OCI-LY7 (cell line): ENCODE data around the gene TMEM132A. TPM values are rescaled to one million over a fixed set of nuclear protein-coding genes. Genes with fewer than 3 reads are reported as not detected.

Experiments
- BruUV-seq: library from RNA; stranded (reverse); fragments of 400-500 nt; replicated peaks from 2 replicates; lab custom pipeline; 2021; lab: Mats Ljungman, UMichigan
- CTCF ChIA-PET: fragments of 300-600 bp; sonication (Branson Sonifier 250); formaldehyde crosslinking; loops from one replicate; lab custom pipeline; 2022; ENCODE audit warnings: antibody characterized with exemption; ENCODE audit not compliant: unreplicated experiment; lab: Charles Lee
- POLR2A ChIA-PET: fragments of 300-600 bp; sonication (Branson Sonifier 250); formaldehyde crosslinking; loops from one replicate; lab custom pipeline; 2022; ENCODE audit warnings: antibody characterized with exemption; lab: Charles Lee
- DNase-seq: peaks from one replicate; pipeline ENCODE4 v3.0.0-alpha.2; 2015; ENCODE audit warnings: low spot score
- H2AFZ ChIP-seq: fragments of 200-600 bp; sonication (generic), shearing (Covaris generic); 2 replicates; pipeline ENCODE4 v1.6.1; 2014; ENCODE audit warnings: mild to moderate bottlenecking, antibody characterized with exemption, low read length, moderate library complexity
- H3K27ac ChIP-seq: fragments of 200-600 bp; sonication (generic); 2 replicates; pipeline ENCODE4 v1.5.1; 2014; ENCODE audit warnings: mixed run types, low read depth, mild to moderate bottlenecking, moderate library complexity, low read length, inconsistent platforms; ENCODE audit not compliant: poor library complexity, severe bottlenecking
- H3K36me3 ChIP-seq: fragments of 200-600 bp; sonication (generic); 2 replicates; pipeline ENCODE4 v1.6.1; 2014; ENCODE audit warnings: mild to moderate bottlenecking, antibody characterized with exemption, low read length, moderate library complexity, mixed read lengths; ENCODE audit not compliant: insufficient read depth
- H3K4me1 ChIP-seq: fragments of 200-600 bp; sonication (generic); 2 replicates; pipeline ENCODE4 v1.5.1; 2014; ENCODE audit warnings: mild to moderate bottlenecking, low read length; ENCODE audit not compliant: insufficient read depth, poor library complexity, severe bottlenecking
- H3K4me2 ChIP-seq: fragments of 200-600 bp; sonication (generic); 2 replicates; pipeline ENCODE4 v1.6.1; 2014; ENCODE audit warnings: mild to moderate bottlenecking, low read length
- H3K4me3 ChIP-seq: fragments of 200-600 bp; sonication (generic); 2 replicates; pipeline ENCODE4 v1.5.1; 2014; ENCODE audit warnings: mild to moderate bottlenecking, low read depth, low read length; ENCODE audit not compliant: poor library complexity, severe bottlenecking
- H3K79me2 ChIP-seq: fragments of 200-600 bp; sonication (generic); 2 replicates; pipeline ENCODE4 v1.6.1; 2016; ENCODE audit warnings: low read depth, mild to moderate bottlenecking, low read length, moderate library complexity, mixed read lengths; ENCODE audit not compliant: insufficient read depth
- H3K9me2 ChIP-seq: fragments of 200-600 bp; sonication (generic); 2 replicates; pipeline ENCODE4 v1.6.1; 2016; ENCODE audit warnings: mild to moderate bottlenecking, low read length, mixed read lengths; ENCODE audit not compliant: insufficient read depth
- H3K9me3 ChIP-seq: fragments of 200-600 bp; sonication (generic); 2 replicates; pipeline ENCODE4 v1.6.1; 2014; ENCODE audit warnings: mild to moderate bottlenecking, mixed run types, low read length, mixed read lengths
- H4K20me1 ChIP-seq: fragments of 200-600 bp; sonication (generic); 2 replicates; pipeline ENCODE4 v1.6.1; 2014; ENCODE audit warnings: mild to moderate bottlenecking, antibody characterized with exemption, low read length, moderate library complexity, mixed read lengths; ENCODE audit not compliant: insufficient read depth
- EZH2phosphoT487 ChIP-seq: fragments of 200-600 bp; sonication (generic); IDR thresholded peaks from 2 replicates; pipeline ENCODE4 v1.6.1; 2018; ENCODE audit warnings: low read depth, borderline replicate concordance, mild to moderate bottlenecking, mixed run types, antibody characterized with exemption, low read length, moderate library complexity, mixed read lengths
- intact Hi-C: fragments of 100-400 bp; cut with micrococcal nuclease; formaldehyde crosslinking; loops from one replicate; pipeline ENCODE4 v1.10.0; 2022; ENCODE audit not compliant: unreplicated experiment
- total RNA-seq, 2 experiments: library from RNA; depleted of rRNA in 1 of 2; stranded (reverse); fragments of >200 nt in 1 of 2; shearing (Covaris generic) in 1 of 2; gene quantifications; 2 replicates each; pipeline ENCODE4 v1.2.3, GENCODE V29; 2014 to 2022
- TF ChIP-seq, protein P1 (sequence below): fragments of 200-600 bp; sonication (generic); conservative IDR thresholded peaks from 2 replicates; pipeline ENCODE4 v1.5.1; 2014; ENCODE audit warnings: mild to moderate bottlenecking, antibody characterized with exemption, low read length, moderate library complexity, mixed read lengths

Gene TMEM132A
- total RNA-seq, 2 experiments from 2014 or later: 5.5 to 8.9 TPM

GRCh38 chr11:60887556-60887955 is 36.7 kb upstream of the TMEM132A start:
- H3K4me3 ChIP-seq: no peak overlapping the region
- intact Hi-C loops: loop anchor here (1.0 kb wide), 2 partner anchors 56 to 112 kb away; no protein-coding TSS in a partner anchor
- H3K79me2 ChIP-seq: no peaks in the 10 kb centered on the region
- H3K4me1 ChIP-seq: no peaks in the 10 kb centered on the region
- no peak overlapping the region for H2AFZ ChIP-seq
- no peak for TF ChIP-seq EZH2phosphoT487
- TF ChIP-seq, protein P1, sequence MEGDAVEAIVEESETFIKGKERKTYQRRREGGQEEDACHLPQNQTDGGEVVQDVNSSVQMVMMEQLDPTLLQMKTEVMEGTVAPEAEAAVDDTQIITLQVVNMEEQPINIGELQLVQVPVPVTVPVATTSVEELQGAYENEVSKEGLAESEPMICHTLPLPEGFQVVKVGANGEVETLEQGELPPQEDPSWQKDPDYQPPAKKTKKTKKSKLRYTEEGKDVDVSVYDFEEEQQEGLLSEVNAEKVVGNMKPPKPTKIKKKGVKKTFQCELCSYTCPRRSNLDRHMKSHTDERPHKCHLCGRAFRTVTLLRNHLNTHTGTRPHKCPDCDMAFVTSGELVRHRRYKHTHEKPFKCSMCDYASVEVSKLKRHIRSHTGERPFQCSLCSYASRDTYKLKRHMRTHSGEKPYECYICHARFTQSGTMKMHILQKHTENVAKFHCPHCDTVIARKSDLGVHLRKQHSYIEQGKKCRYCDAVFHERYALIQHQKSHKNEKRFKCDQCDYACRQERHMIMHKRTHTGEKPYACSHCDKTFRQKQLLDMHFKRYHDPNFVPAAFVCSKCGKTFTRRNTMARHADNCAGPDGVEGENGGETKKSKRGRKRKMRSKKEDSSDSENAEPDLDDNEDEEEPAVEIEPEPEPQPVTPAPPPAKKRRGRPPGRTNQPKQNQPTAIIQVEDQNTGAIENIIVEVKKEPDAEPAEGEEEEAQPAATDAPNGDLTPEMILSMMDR: peak; percentile 79
- no peak overlapping the region for H3K27ac ChIP-seq
- H3K4me2 ChIP-seq: no peak overlapping the region
- DNase-seq: peak; percentile 57
- H3K36me3 ChIP-seq: peaks cover 44% of the 10 kb centered on the region
- no peaks in the 10 kb centered on the region for H3K9me3 ChIP-seq
- no peaks in the 10 kb centered on the region for H4K20me1 ChIP-seq
- H3K9me2 ChIP-seq: no peaks in the 10 kb centered on the region
- no TSS peak for BruUV-seq
- ChIA-PET POLR2A (interaction anchor here (1.2 to 1.5 kb wide), 3 partner anchors 9 to 55 kb away, joined by 3 to 7 read pairs (median 4); no protein-coding TSS in a partner anchor), CTCF (interaction anchor here (0.8 to 1.4 kb wide), 5 partner anchors 12 to 60 kb away, joined by 3 to 26 read pairs (median 6); partner anchors contain the start of gene TMEM109)

- no peak for DNase-seq
- H3K9me2 ChIP-seq: no peaks in the 10 kb centered on the region
- POLR2A ChIA-PET: no interaction called here
- intact Hi-C loops: loop anchor here (10.0 kb wide), 1 partner anchor 65 kb away; the partner anchor contains the start of gene SLC15A3
- no peak overlapping the region for H2AFZ ChIP-seq
- no TSS peak for BruUV-seq
- no peaks in the 10 kb centered on the region for H4K20me1 ChIP-seq
- H3K4me2 ChIP-seq: no peak overlapping the region
- H3K36me3 ChIP-seq: peaks cover 67% of the 10 kb centered on the region
- H3K4me1 ChIP-seq: no peaks in the 10 kb centered on the region
- H3K4me3 ChIP-seq: no peak overlapping the region
- no peaks in the 10 kb centered on the region for H3K9me3 ChIP-seq
- no peak overlapping the region for H3K27ac ChIP-seq
- no peaks in the 10 kb centered on the region for H3K79me2 ChIP-seq
- CTCF ChIA-PET: interaction anchor here (0.9 kb wide), 1 partner anchor 26 kb away, joined by 3 read pairs; no protein-coding TSS in a partner anchor
- TF ChIP-seq, protein P1: no peak
- TF ChIP-seq EZH2phosphoT487: no peak
Measured at GRCh38 chr11:60889869-60890311, 34.4 kb upstream of the TMEM132A start.

GRCh38 chr11:60890696-60891095 is 33.6 kb upstream of the TMEM132A start:
- BruUV-seq: no TSS peak
- no peaks in the 10 kb centered on the region for H3K4me1 ChIP-seq
- H3K36me3 ChIP-seq: peaks cover 75% of the 10 kb centered on the region
- DNase-seq: no peak
- no peak overlapping the region for H3K4me2 ChIP-seq
- intact Hi-C loops: loop anchor here (10.0 kb wide), 1 partner anchor 64 kb away; the partner anchor contains the start of gene SLC15A3
- no peaks in the 10 kb centered on the region for H3K79me2 ChIP-seq
- no peaks in the 10 kb centered on the region for H4K20me1 ChIP-seq
- H3K9me3 ChIP-seq: no peaks in the 10 kb centered on the region
- no peak overlapping the region for H2AFZ ChIP-seq
- CTCF ChIA-PET: no interaction called here
- H3K27ac ChIP-seq: no peak overlapping the region
- POLR2A ChIA-PET: interaction anchor here (0.7 kb wide), 1 partner anchor 10 kb away, joined by 3 read pairs; no protein-coding TSS in a partner anchor
- no peak overlapping the region for H3K4me3 ChIP-seq
- no peaks in the 10 kb centered on the region for H3K9me2 ChIP-seq
- TF ChIP-seq, protein P1: no peak
- TF ChIP-seq EZH2phosphoT487: no peak
